ENCODE data around the gene TBX5.

TBX5 gene

DNA sequence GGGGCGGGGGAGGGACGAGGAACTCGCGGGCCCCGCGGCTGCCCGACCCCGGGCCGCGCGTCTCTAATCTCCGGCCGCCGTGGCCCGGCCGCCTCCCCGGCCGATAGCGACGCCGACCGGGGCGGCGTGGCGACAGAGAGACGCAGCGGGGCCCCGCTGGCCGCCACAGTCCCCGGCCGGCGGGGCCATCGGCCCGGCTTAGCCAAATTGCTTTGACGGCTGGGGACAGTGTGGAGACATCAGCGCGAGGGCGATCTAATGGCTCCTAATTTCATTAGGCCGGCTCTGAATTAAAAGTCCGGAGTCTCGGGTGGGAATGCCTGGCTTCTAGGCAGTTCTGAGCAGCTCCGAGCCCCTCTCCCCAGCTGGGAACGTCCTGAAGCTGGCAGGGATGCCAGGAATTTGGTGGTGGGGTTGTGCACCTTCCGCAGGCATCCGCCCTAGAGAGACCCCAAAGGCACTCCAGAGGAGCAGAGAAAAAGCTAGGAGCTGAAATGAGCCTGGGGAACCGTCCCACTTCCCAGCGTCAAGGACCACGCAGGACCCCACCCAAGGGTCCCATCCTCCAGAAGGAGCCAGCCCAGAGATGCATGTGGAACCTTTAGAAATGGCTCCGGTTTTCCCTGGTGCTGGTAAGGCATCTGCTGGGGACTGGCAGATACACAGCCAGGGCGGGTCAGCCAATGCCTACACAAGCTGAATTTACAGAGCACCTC lies 9.6 kb downstream of the TBX5 start:
- no peaks in the 10 kb centered on the region for H3K36me3 ChIP-seq (ENCODE audit: low read depth)
- no peak overlapping the region for H3K27ac ChIP-seq (ENCODE audit: poor library complexity, severe bottlenecking)
- TF ChIP-seq CTCF (IDR thresholded peaks at IDR 0.05; ENCODE audit: poor library complexity, severe bottlenecking), result no peak
- H3K9me3 ChIP-seq (ENCODE audit: severe bottlenecking), result no peaks in the 10 kb centered on the region
- peak; percentile 24; the same call in 1 of the 3 replicates for ATAC-seq (ENCODE audit: low read depth)
- no peaks in the 10 kb centered on the region for H3K4me1 ChIP-seq (ENCODE audit: insufficient read depth, poor library complexity, severe bottlenecking)
- no peak overlapping the region for H3K4me3 ChIP-seq (ENCODE audit: severe bottlenecking)
- DNase-seq (ENCODE audit: low spot score), result no peak
- H3K27me3 ChIP-seq (ENCODE audit: insufficient read depth, poor library complexity, severe bottlenecking), result peaks cover 99% of the 10 kb centered on the region

DNA sequence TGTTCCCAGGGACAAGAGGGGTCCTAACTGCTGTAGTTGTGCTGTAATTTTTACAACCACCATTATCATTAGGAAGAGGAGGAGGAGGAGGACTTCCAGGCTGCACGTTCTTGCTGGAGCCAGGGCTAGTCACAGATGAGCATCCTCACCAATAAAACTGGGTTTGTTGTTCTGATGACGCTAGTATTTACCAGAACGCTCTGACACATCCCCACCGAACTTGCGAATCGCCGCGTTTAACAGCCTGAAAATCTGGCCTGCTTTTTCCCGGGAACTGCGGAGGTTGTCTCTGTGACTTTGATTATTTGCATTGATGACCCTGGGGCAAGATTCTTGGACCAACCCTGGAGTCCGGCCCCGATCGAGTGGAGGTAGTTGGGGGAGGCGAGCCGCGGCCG lies 10.2 kb downstream of the TBX5 start:
- no peak for TF ChIP-seq CTCF (IDR thresholded peaks at IDR 0.05; ENCODE audit: poor library complexity, severe bottlenecking)
- Histone ChIP-seq H3K4me3 (ENCODE audit: severe bottlenecking) (no peak overlapping the region), H3K27ac (ENCODE audit: poor library complexity, severe bottlenecking) (no peak overlapping the region), H3K27me3 (ENCODE audit: insufficient read depth, poor library complexity, severe bottlenecking) (peaks cover 99% of the 10 kb centered on the region), H3K4me1 (ENCODE audit: insufficient read depth, poor library complexity, severe bottlenecking) (no peaks in the 10 kb centered on the region), H3K36me3 (ENCODE audit: low read depth) (no peaks in the 10 kb centered on the region), H3K9me3 (ENCODE audit: severe bottlenecking) (no peaks in the 10 kb centered on the region)
- ATAC-seq (ENCODE audit: low read depth) (peak; percentile 44; the same call in 2 of the 3 replicates), DNase-seq (ENCODE audit: low spot score) (no peak)

- Histone ChIP-seq H3K36me3 (ENCODE audit: low read depth) (no peaks in the 10 kb centered on the region), H3K4me3 (ENCODE audit: severe bottlenecking) (no peak overlapping the region), H3K9me3 (ENCODE audit: severe bottlenecking) (no peaks in the 10 kb centered on the region), H3K4me1 (ENCODE audit: insufficient read depth, poor library complexity, severe bottlenecking) (no peaks in the 10 kb centered on the region), H3K27ac (ENCODE audit: poor library complexity, severe bottlenecking) (no peak overlapping the region), H3K27me3 (ENCODE audit: insufficient read depth, poor library complexity, severe bottlenecking) (peaks cover 99% of the 10 kb centered on the region)
- no peak for ATAC-seq (ENCODE audit: low read depth)
- DNase-seq (ENCODE audit: low spot score), result no peak
- no peak for TF ChIP-seq CTCF (IDR thresholded peaks at IDR 0.05; ENCODE audit: poor library complexity, severe bottlenecking)
These were observed 10.7 kb downstream of the TBX5 start for GRCh38 chr12:114395233-114395632.

DNA sequence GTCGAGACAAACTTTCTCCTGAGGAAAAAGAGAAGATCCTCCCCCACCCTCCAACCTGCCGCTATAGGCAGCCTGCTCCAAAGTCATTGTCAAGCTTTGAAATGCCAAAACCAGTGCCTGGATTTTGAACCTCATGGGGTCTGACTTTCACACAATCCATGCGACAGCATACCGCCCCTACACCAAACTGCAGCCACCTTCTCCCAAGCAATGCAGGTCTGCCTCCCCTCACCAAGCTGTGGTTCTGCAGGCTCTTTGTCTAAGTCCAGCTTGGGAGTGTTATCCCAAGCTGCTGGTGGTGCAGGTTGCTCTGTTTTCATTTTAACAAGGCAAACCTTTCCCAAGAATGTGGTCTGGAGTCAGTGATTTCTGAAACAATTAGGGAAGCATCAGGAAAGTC lies 12.4 kb downstream of the TBX5 start:
- no peak for TF ChIP-seq CTCF (IDR thresholded peaks at IDR 0.05; ENCODE audit: poor library complexity, severe bottlenecking)

DNA sequence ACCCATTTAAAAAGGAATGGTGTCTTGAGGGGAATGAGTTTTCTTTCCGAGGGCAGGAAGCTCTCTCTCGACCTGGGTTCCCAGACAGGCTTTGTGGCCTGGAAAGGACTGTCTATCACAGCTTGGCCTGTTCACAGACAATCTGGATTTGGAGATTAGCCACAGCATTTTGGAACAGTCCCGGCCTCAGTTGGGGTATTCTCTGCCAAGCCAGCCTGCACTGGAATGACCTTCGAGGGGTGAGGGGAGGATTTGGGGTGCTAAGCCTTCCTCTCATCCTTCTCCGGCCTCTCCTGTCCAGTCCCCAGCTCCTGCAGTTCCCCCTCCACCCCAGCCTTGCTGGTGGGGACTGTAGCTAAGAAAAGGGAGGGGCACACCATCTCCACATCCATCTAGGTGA lies 13.0 kb downstream of the TBX5 start:
- H3K36me3 ChIP-seq (ENCODE audit: low read depth), result no peaks in the 10 kb centered on the region
- no peaks in the 10 kb centered on the region for H3K9me3 ChIP-seq (ENCODE audit: severe bottlenecking)
- no peak for TF ChIP-seq CTCF (IDR thresholded peaks at IDR 0.05; ENCODE audit: poor library complexity, severe bottlenecking)
- no peak overlapping the region for H3K27ac ChIP-seq (ENCODE audit: poor library complexity, severe bottlenecking)
- DNase-seq (ENCODE audit: low spot score), result no peak
- H3K4me3 ChIP-seq (ENCODE audit: severe bottlenecking), result no peak overlapping the region
- H3K4me1 ChIP-seq (ENCODE audit: insufficient read depth, poor library complexity, severe bottlenecking), result no peaks in the 10 kb centered on the region
- peaks cover 81% of the 10 kb centered on the region for H3K27me3 ChIP-seq (ENCODE audit: insufficient read depth, poor library complexity, severe bottlenecking)
- ATAC-seq (ENCODE audit: low read depth), result no peak

More for the DNA sequence above, 12.4 kb downstream of the TBX5 start:
- H3K4me3 ChIP-seq (ENCODE audit: severe bottlenecking), result no peak overlapping the region
- no peaks in the 10 kb centered on the region for H3K36me3 ChIP-seq (ENCODE audit: low read depth)
- H3K27ac ChIP-seq (ENCODE audit: poor library complexity, severe bottlenecking), result no peak overlapping the region
- DNase-seq (ENCODE audit: low spot score) (no peak), ATAC-seq (ENCODE audit: low read depth) (no peak)
- peaks cover 87% of the 10 kb centered on the region for H3K27me3 ChIP-seq (ENCODE audit: insufficient read depth, poor library complexity, severe bottlenecking)
- H3K9me3 ChIP-seq (ENCODE audit: severe bottlenecking), result no peaks in the 10 kb centered on the region
- no peaks in the 10 kb centered on the region for H3K4me1 ChIP-seq (ENCODE audit: insufficient read depth, poor library complexity, severe bottlenecking)
